ENCODE results near the gene APOD.
"Not testable (repeated sequence)": the region's sequence is repeated elsewhere in the genome, so short reads cannot be mapped to it uniquely, and the experiment has no call there.

Gene APOD

DNA sequence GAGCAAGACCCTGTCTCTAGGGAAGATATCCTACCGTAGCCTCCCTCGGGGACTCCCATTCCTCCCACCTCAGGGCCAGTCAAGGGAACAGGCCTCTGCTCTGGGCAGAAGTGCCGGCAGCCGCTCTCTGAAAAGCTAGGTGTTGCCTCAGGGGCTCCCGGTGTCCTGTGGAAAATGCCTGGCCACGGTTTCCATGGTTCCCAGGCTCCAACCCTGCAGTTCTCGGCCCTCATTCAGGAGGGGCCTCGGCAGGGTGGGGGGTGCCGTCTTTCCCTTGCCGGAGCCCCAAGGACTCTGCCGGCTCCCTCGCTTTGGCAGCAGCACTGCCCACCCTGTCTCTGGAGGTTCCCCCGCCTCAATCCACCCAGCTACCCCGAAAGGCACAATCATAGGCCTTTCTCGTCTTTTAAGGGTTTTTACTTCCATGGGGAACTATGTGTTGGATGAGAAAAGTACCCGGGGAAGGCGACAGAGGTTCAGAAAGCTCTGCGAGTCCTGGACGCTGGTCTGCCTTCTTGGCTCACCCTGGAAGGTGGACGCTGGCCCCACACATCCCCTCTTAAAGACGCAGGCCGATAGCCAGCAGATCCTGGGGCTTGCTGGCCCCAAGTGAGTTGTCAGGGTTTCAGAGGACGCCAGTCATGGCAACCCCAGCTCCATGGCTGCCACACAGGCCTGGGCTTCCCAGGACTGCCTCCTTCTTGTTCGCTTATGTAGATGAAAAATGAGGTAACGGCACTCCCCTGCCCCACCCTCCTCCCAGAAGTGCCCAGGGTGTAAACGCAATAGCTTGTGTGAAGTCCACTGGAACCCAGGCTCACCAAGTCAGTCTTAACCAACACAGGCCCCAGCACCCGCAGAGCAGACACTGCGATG is 34.3 kb upstream of the APOD start:
- DNase-seq (ENCODE audit: low read depth in 1 of 2, low spot score in 1 of 2): not testable (repeated sequence)

DNA sequence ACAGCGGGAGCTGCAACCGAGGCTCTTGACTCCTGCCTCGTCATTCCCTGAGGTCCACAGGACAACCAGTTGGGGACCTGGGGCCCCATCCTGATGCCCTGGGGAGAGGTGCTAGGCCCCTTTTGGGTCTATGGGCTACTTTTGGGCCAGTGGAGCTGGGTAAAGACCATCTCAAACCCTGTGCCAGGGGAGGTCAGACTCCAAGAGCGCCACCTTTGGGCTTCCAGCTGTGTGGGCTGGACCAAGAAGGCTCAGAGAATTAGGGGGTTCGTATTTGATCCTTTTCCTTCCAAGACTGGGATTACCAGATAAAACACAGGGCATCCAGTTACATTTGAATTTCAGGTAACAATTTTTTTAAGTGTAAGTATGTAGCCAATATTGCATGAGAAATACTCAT is 33.4 kb upstream of the APOD start:
- not testable (repeated sequence) for DNase-seq (ENCODE audit: low read depth in 1 of 2, low spot score in 1 of 2)

DNA sequence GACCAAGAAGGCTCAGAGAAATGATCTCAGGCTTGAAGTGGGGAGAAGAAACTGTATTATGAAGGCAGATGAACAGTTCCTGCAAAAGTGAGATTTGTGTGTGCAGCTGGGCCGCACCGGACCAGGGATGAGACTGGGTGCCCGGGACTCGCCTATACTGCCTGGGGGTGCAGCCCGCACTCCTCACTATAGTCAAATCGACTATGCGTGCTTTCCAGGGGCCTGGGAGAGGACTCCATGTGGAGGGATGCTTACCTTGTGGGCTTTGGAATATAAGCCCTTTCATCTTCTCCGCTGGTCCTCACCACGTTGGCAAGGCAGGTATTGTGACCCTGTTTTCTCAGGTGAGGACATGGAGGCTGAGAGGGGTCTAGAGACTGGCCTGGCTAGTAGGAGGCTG is 32.9 kb upstream of the APOD start:
- DNase-seq (ENCODE audit: low read depth in 1 of 2, low spot score in 1 of 2): no peak

DNA sequence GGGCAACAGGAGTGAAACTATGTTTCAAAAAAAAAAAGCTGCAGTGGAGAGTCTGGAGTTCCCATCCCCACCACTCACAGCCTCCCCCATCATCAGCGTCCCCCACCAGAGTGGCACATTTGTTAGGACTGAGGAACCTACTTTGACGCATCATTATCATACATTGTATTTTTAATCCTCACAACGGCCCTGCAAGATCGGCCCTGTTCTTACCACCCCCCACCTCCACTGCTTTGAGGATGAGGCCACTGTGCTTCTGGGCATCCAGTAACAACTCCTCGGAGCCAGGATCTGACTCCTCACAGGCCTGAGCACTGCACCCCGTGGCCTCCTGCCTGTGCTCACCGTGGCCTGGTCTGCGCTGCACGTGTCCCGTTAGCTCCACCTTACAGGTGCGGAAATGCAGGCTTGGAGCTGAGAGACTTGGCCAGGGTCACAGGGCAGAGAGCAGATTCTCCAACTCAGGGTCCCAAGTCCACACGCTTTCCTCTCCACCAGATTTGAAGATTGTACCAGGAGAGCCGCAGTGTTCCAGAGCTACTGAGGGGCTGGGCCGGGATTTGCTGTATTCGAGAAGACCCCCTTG is 32.3 kb upstream of the APOD start:
- not testable (repeated sequence) for DNase-seq (ENCODE audit: low read depth in 1 of 2, low spot score in 1 of 2)

DNA sequence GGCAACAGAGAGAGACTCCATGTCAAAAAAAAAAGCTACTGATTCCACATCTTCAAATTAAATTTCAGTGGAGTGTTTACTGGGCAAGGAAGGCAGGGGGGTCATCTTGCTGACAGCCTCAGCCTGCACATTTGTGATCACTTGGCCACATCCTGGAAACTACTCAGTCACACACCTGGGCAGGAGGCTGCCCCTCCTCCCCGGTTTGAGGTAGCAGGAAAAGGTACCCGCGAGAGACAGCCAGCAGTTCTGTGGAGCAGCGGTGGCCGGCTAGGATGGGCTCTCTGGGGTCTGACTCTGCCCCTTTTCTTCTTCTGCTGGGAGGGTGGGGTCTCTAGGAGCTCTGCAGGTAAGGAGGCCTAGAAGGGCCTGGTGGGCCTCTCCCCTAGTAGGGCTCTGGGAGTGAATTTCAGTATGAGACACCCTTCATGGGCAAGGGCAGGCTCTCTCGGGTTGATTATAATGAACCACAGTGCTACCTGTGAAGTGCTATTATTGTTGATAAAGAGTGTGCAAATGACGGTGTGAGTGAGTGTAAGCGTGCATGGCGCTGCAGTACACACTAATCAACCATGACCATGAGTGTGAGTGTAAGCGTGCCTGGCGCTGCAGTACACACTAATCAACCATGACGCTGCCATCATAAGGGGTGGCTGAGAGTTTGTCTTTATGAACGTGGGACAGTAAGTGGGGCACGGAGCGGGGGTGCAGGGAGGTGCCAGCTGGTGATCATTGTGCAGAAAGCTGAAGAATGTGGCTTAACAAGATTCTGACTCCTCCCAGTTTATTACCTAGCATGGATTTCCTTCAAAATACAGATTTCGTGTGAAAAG is 31.1 kb upstream of the APOD start:
- not testable (repeated sequence) for DNase-seq (ENCODE audit: low read depth in 1 of 2, low spot score in 1 of 2)

DNA sequence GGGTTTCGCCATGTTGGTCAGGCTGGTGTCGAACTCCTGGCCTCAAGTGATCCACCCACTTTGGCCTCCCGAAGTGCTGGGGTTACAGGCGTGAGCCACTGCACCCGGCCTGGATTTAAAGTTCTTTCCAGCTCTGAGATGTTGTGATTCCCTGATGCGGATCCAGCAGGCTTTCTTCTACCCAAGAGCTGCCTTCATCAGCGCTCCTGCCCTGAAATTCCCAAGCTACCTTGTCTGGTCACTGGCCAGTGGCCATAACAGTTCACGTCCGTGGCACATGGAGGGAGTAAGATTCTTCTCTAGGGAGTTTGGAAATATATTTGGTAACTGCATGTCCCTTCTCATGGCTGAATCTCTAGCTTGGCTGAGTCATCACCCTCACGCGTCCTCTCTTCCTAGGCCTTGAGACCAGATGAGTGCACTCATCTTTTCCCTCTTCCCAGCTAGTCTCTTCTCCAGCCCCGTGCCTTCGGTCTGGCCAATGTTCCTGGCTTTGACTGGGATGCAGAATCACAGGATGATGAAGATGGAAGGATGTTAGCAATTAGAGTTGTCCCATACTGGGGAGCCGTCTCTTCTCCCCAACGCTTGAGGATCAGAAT is 29.8 kb upstream of the APOD start:
- DNase-seq (ENCODE audit: low read depth in 1 of 2, low spot score in 1 of 2): no peak

DNA sequence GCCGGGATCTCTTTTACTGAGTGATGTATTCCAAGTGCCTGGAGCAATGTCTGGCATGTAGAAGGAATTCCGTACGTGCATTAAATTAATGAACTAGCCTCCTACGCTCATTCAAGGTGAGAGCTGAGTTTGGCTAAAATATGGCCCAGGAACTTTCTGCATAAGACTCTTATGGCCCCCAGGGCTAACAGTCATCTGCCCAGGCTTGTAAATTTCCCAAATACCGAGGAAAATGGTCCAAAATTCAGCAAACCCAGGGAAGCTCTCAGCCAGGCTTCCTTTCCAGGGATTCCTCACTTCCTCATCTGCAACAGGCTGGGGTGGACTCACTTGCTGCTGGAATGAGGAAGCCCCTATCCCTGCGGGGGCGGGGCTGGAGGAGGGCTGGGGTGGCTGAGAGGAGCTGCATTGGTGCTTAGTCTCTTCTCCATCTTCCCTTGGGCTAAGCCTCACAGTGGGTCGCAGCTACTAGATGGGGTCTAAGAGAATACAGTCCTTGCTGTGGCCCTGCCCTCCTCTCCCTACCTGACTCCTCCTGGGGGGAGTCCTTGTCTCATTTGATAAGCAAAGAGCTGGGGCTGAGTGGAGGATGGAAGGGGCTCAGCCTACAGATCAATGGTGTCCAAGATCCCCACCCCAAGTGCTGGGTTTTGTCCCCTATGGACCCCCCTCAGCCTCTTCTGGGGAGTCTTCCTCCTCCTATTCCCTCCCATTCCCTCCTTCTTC is 28.5 kb upstream of the APOD start:
- no peak for DNase-seq (ENCODE audit: low read depth in 1 of 2, low spot score in 1 of 2)

DNA sequence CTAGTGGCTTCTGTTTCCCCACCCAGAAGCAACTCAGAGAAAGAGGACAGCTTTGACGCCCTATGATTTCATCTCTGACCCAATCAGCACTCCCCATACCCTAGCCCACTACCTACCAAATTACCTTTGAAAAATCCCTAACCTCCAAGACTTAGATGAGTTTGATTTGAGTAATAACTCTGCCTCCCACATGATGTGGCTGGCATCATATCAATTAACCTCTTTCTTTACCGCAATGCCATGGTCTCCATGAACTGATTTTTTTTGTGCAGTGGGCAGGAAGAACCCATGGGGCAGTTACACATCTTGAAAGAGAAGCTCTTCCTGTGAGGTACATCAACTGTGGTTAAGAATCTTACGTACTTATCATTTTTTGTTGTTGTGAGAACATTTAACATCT is 25.5 kb upstream of the APOD start:
- DNase-seq (ENCODE audit: low read depth in 1 of 2, low spot score in 1 of 2): no peak

DNA sequence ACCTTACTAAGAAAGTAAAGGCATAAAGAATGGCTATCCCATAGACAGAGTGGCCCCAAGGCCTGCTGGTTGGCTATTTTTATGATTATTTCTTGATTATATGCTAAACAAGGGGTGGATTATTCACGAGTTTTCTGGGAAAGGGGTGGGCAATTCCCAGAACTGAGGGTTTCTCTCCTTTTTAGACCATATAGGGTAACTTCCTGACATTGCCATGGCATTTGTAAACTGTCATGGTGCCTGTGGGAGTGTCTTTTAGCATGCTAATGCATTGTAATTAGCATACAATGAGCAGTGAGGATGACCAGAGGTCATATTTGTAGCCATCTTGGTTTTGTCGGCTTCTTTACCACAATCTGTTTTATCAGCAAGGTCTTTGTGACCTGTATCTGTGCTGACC is 18.0 kb upstream of the APOD start:
- not testable (repeated sequence) for DNase-seq (ENCODE audit: low read depth in 1 of 2, low spot score in 1 of 2)

DNA sequence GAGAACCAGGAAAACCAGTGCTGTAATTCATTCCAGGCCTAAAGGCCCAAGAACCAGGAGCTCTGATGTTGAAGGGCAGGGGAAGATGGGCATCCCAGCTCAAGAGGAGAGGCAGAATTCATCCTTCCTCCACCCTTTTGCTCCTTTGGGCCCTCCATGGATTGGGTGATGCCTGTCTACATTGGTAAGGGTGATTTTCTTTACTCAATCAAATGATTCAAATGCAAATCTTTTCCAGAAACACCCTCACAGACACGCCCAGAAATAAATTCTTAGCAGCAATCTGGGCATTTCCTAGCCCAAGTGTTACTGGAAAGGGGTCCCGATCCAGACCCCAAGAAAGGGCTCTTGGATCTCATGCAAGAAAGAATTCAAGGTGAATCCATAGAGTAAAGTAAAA is 17.6 kb upstream of the APOD start:
- DNase-seq (ENCODE audit: low read depth in 1 of 2, low spot score in 1 of 2): no peak

DNA sequence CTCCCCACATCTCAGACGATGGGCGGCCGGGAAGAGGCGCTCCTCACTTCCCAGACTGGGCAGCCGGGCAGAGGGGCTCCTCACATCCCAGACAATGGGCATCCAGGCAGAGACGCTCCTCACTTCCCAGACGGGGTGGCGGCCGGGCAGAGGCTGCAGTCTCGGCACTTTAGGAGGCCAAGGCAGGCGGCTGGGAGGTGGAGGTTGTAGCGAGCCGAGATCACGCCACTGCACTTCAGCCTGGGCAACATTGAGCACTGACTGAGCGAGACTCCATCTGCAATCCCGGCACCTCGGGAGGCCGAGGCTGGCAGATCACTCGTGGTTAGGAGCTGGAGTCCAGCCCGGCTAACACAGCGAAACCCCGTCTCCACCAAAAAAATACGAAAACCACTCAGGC is 16.2 kb upstream of the APOD start:
- not testable (repeated sequence) for DNase-seq (ENCODE audit: low read depth in 1 of 2, low spot score in 1 of 2)

DNA sequence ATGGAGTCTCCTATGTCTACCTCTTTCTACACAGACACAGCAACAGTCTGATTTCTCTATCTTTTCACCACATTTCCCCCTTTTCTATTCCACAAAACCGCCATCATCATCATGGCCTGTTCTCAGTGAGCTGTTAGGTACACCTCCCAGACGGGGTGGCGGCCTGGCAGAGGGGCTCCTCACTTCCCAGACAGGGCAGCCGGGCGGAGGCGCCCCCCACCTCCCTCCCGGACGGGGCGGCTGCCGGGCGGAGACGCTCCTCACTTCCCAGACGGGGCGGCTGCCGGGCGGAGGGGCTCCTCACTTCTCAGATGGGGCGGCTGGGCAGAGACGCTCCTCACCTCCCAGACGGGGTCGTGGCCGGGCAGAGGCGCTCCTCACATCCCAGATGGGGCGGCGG is 15.8 kb upstream of the APOD start:
- DNase-seq (ENCODE audit: low read depth in 1 of 2, low spot score in 1 of 2): not testable (repeated sequence)

DNA sequence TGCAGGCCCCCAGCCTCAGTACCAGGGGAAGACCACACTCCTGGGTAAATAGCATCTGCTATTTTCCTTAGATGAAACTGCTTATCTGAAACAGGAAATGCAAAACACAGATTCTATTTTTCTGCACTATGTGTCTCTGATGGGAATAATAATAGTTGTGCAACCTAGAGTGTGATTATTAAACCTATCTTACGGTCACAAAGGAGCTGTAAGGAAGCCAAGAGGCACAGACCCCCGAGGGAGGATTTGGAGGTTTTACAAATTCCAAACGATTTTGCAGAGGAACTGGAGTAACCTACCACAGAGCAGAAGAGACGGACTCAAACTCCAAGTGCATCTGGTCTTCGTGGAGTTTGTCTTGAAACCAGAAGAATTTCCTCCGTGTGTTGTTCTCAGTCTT is 14.1 kb upstream of the APOD start:
- DNase-seq (ENCODE audit: low read depth in 1 of 2, low spot score in 1 of 2): no peak

DNA sequence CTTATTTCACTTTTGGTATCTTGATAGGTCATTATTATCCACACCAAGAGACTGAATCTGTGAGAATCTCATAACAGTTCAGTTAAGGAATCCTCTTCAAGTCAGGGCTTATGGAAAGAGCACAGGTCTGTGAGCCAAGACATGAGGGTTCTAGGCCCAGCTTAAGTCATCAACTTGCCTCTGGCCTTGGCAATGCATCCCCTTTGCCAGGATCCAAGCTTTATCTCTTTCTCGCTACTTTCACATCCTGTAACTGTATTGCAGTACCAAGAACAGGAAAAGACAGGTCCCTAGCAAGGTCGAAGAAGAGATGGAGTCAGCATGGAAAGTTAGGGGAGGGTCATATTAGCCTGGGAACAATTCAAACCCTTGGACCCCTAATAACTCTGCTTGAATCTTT is 13.5 kb upstream of the APOD start:
- no peak for DNase-seq (ENCODE audit: low read depth in 1 of 2, low spot score in 1 of 2)

DNA sequence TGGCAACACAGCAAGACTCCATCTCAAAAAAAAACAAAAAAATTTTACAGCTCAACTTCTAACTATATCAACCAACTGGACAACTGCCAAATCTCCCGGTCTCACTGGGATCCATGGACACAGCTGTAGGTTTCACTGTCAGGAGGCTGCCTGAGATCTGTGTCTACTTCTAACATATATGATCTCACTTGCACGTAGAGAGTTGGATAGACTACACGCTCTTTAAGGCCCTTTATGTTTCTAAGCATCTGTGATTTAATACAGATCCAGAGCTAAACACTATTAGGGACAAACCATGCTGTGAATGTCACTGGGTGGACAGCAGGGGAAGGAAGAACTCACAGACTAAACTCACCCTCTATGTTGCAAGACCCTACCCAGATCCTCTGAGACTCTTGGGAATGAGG is 13.0 kb upstream of the APOD start:
- no peak for DNase-seq (ENCODE audit: low read depth in 1 of 2, low spot score in 1 of 2)

DNA sequence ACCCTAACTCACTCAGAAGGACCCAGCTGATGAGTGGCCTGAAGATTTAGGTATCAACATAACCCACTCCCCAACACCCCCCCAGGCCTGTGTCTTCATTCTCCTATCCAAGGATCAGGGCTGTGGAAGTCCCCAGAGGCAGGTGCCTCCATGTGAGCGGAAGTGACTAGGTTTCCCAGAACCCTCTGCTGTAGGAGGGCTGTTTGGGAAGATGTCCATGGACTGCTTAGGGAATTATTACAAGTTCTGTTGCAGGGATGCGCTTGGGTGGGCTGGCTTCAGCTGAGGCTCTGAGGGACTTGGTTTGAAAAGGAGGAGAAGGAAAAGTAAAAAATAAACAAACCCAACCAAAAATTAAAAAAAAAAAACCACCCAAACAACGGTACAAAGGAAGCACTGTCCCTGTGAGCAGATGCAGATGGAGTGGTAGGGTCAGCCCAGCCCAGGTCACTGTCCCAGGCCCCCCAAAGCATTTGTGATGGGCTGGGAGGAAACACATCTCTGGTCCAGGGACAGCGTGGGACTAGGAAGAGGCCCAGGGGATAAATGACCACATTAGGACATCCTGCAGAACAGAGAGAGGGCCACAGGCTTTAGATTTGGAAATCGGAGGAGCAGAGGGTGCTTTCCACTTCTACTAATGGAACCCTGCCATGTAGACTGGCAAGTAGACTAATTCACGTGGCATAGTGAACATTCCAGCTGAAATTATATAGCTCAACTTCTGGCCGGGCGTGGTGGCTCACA is 12.2 kb upstream of the APOD start:
- DNase-seq (ENCODE audit: low read depth in 1 of 2, low spot score in 1 of 2): no peak

DNA sequence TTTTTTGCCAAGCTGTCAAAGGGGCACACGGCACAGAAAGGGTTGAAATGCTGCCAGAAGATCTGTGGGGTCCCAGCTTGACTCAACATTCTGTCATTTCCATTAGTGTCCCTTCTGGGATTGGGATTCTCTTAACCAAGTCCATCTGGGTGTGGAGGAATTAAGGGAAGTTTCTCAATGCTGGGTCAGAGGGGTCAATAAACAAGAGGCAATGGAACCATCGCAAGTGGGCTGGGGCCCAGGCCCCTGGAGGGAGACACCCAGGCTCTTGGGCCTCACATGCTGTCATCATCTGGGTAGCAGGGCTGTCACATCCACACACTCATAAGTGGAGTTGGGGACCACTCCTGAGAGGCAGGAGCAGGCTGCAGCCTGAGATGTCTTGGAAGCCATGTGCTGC is 8.1 kb upstream of the APOD start:
- no peak for DNase-seq (ENCODE audit: low read depth in 1 of 2, low spot score in 1 of 2)

DNA sequence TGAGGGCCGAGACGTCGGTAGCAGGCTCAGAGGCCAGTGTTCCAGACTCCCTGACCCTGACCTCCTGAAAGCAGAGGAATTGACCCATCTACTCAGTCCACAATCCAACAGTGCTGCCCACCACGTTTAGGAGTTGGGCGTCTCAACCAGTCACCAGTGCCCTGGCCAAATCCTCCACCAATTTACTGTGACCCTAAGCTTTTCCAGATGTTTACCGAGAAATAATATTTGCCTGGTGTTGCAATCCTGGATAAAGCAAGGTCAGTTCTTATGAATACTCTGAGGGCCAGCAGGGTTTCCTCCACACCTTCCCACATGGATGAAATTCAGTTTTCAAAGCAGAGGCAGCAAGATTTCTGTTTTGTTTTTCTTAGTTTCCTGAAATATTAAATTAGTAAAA is 7.5 kb upstream of the APOD start:
- DNase-seq (ENCODE audit: low read depth in 1 of 2, low spot score in 1 of 2): no peak

DNA sequence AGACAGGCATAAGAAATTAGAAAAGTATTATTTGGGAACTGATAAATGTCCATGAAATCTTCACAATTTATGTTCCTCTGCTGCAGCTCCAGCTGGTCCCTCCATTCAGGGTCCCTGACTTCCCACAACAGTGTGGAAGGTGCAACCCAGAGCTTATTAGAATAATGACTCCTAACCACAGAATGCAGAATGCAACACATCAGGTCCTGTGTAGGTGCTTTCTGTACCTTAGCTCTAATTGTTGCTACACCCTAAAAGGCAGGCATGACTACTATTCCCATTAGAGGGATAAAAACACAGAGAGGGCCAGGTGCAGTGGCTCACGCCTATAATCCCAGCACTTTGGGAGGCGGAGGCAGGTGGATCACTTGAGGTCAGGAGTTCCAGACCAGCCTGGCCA is 6.6 kb upstream of the APOD start:
- DNase-seq (ENCODE audit: low read depth in 1 of 2, low spot score in 1 of 2): not testable (repeated sequence)

DNA sequence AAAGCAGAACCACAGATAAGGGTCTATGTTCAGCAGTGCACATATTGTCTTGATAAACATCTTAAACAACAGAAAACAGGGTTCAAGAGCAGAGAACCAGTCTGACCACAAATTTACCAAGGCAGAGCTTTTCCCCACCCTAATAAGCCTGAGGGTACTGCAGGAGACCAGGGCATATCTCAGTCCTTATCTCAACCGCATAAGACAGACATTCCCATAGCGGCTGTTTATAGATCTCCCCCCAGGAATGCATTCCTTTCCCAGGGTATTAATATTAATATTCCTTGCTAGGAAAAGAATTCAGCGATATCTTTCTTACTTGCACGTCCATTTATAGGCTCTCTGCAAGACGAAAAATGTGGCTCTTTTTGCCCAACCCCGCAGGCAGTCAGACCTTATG is 6.1 kb upstream of the APOD start:
- DNase-seq (ENCODE audit: low read depth in 1 of 2, low spot score in 1 of 2): not testable (repeated sequence)

All from activated CD4-positive, alpha-beta T cell treated with anti-CD3 and anti-CD28 coated beads, Interleukin-2, amount 50 U/mL, for 24 hours (primary cell).